GM20431 (cell line): Measurements from ENCODE around the gene ABL2.
"Not testable (repeated sequence)": the region's sequence is repeated elsewhere in the genome, so short reads cannot be mapped to it uniquely, and the experiment has no call there.

Experiments used
- in situ Hi-C: fragments of 300-500 bp; cut with MseI, MboI; formaldehyde crosslinking; loops from one replicate; pipeline ENCODE4 v1.15.0; 2020; ENCODE audit warnings: low sequenced_read_pairs; ENCODE audit not compliant: unreplicated experiment

Gene ABL2

GRCh38 chr1:179221121-179221520 is 8.4 kb downstream of the ABL2 start:
- in situ Hi-C loops: not testable (repeated sequence)

- in situ Hi-C loops: no loop called here
Measured at GRCh38 chr1:179217943-179218507, 11.5 kb downstream of the ABL2 start.

DNA sequence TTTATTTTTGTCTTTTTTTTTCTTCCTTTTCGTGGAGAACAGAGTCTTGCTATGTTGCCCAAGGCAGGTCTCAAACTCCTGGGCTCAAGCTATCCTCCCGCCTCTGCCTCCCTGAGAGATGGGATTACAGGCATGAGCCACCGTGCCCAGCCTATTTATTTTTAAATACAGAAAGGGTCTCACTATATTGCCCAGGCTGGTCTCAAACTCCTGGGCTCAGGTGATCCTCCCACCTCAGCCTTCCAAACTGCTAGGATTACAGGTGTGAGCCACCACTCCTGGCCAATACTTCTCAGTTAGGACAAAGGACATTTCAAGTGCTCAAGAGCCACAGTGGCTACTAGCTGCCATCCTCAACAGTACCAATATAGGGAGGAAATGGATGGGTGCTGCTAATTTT is 16.2 kb downstream of the ABL2 start:
- in situ Hi-C loops: not testable (repeated sequence)

- in situ Hi-C loops: no loop called here
Measured at GRCh38 chr1:179208681-179209477, 20.6 kb downstream of the ABL2 start.

- in situ Hi-C loops: no loop called here
Measured at GRCh38 chr1:179206812-179207211, 22.7 kb downstream of the ABL2 start.

DNA sequence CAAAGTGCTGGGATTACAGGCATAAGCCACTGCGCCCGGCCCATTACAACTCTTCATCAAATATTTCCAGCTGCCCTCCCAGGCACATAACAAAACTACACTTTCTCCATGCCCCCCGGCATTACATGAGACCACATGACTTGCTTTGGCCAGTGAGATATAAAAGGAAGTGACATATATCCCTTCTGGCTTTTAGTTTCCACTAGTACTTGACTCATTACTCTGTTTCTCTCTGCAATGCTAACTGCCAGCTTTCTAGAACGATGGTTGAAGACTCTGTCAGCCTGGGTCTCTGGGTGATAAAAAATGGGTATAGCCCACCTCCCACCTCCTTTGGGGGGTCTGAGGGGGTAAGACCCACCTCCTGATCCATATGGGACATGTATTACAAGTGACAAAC is 24.2 kb downstream of the ABL2 start:
- in situ Hi-C loops: no loop called here

- in situ Hi-C loops: no loop called here
Measured at GRCh38 chr1:179202161-179202560, 27.3 kb downstream of the ABL2 start.

- in situ Hi-C loops: no loop called here
Measured at GRCh38 chr1:179200586-179200985, 28.9 kb downstream of the ABL2 start.

GRCh38 chr1:179197690-179198297 is 31.7 kb downstream of the ABL2 start:
- in situ Hi-C loops: no loop called here

DNA sequence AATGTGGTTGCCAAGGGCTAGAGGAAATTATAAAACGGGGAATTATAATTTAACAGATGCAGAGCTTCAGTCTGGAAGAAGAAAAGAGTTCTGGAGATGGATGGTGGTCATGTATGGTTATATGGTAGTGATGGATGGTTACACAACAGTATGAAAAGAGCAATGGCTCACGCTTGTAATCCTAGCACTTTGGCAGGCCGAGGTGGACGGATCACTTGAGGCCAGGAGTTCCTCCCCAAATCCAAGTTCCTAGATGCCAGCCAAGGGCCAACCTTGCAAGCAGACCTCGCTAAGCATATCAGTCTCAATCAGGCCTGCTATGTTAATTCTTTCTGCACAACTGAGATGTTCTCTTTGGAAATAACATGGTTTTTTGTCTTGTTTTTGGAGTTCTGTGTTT is 33.6 kb downstream of the ABL2 start:
- in situ Hi-C loops: not testable (repeated sequence)

- in situ Hi-C loops: no loop called here
Measured at GRCh38 chr1:179195376-179195775, 34.1 kb downstream of the ABL2 start.

GRCh38 chr1:179194068-179194537 is 35.4 kb downstream of the ABL2 start:
- in situ Hi-C loops: no loop called here

GRCh38 chr1:179190861-179191260 is 38.6 kb downstream of the ABL2 start:
- in situ Hi-C loops: no loop called here

GRCh38 chr1:179187735-179188471 is 41.6 kb downstream of the ABL2 start:
- in situ Hi-C loops: no loop called here

DNA sequence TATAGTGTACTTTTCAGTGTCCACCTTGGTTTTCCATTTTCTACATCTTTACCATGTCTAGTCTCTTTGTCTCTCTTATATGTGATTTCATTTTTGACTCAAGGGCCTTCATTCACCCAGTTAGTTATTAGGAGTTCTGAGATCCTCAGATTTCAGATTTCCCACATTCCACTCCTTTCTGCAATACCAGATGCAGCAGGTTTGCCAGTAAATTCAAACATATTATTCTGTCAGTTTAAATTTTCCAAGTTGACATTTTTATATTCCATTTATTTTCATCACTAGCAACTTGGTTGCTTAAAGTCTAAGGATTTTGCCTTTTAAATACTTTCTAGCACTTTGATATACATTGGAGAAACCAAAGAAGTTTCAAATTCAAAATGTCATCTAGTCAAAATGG is 42.4 kb downstream of the ABL2 start:
- in situ Hi-C loops: no loop called here

GRCh38 chr1:179184403-179184802 is 45.1 kb downstream of the ABL2 start:
- in situ Hi-C loops: no loop called here

DNA sequence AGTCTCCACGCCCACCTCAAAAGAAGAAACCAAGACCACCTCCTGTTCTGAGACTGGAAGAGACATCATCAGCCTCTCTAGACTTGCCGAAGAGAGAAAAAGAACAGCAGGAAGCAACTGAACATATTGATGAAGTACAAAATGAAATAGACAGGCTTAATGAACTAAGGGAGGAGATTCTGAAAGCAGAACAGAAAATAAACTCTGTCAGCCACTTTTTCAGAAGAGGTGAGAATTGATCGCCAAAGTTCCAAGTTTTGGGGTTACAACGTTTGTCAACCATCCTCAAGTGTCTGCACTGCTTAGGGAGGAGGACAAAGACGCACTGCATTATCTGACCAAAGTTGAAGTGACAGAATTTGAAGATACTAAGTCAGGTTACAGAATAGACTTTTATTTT is 45.6 kb downstream of the ABL2 start:
- in situ Hi-C loops: no loop called here

DNA sequence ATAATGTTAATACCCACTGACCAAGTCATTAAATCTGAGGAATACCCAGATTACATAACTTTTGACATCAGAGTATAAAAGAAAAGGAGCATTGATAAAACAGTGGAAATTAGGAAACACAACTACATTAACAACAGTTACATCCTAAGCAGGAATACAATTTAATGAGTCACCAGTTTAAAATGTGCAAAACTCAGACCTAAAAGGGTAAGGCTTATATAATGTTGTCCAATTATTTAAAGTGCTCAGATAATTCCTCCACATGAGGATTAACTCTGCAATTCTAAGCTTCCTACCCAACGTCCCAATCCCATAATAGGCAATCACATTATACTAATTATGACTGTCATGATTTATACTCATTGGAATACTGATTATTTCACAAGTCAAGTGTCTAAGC is 50.5 kb downstream of the ABL2 start:
- in situ Hi-C loops: no loop called here

GRCh38 chr1:179178183-179178582 is 51.3 kb downstream of the ABL2 start:
- in situ Hi-C loops: no loop called here

- in situ Hi-C loops: no loop called here
Measured at GRCh38 chr1:179177615-179178014, 51.9 kb downstream of the ABL2 start.

- in situ Hi-C loops: no loop called here
Measured at GRCh38 chr1:179177182-179177581, 52.3 kb downstream of the ABL2 start.
